SKM-1 treated with dmso at 0.1 percent for 144 hours (cell line): Measurements from ENCODE around the gene SARM1.
"Not testable (repeated sequence)": the region's sequence is repeated elsewhere in the genome, so short reads cannot be mapped to it uniquely, and the experiment has no call there.

Source experiments
- DNase-seq: peaks from one replicate; lab custom pipeline; 2025; ENCODE audit not compliant: unreplicated experiment; lab: John Stamatoyannopoulos, UW

The SARM1 gene

GRCh38 chr17:28371245-28372202 lies at the start of gene SARM1:
Gene SARM1 (plus strand): TSS chr17:28371694. CDS start chr17:28372033, 339 bp downstream.
- no peak for DNase-seq

GRCh38 chr17:28324267-28324745 lies 47.2 kb upstream of the SARM1 start:
- DNase-seq = no peak

- no peak for DNase-seq
Measured at GRCh38 chr17:28324781-28325180, 46.7 kb upstream of the SARM1 start.

GRCh38 chr17:28325211-28325610 lies 46.3 kb upstream of the SARM1 start:
- DNase-seq = no peak

- no peak for DNase-seq
Measured at GRCh38 chr17:28326114-28326513, 45.4 kb upstream of the SARM1 start.

GRCh38 chr17:28327031-28327607 lies 44.4 kb upstream of the SARM1 start:
- DNase-seq = no peak

- DNase-seq = no peak
Measured at GRCh38 chr17:28327709-28328108, 43.8 kb upstream of the SARM1 start.

GRCh38 chr17:28328325-28328724 lies 43.2 kb upstream of the SARM1 start:
- DNase-seq = no peak

GRCh38 chr17:28330671-28331070 lies 40.8 kb upstream of the SARM1 start:
- no peak for DNase-seq

GRCh38 chr17:28331891-28332420 lies 39.5 kb upstream of the SARM1 start:
- DNase-seq = no peak

GRCh38 chr17:28333083-28333746 lies 38.3 kb upstream of the SARM1 start:
- no peak for DNase-seq

GRCh38 chr17:28334171-28334570 lies 37.3 kb upstream of the SARM1 start:
- no peak for DNase-seq

- no peak for DNase-seq
Measured at GRCh38 chr17:28334666-28335200, 36.8 kb upstream of the SARM1 start.

- peak; percentile 99 for DNase-seq
Measured at GRCh38 chr17:28335201-28335958, 36.1 kb upstream of the SARM1 start, which contains the start of the genes IFT20 and TNFAIP1. Gene IFT20 (minus strand): TSS chr17:28335472. CDS start chr17:28331985, 3,487 bp downstream. Gene TNFAIP1 (plus strand): TSS chr17:28335761. CDS start chr17:28339522, 3,761 bp downstream.

- no peak for DNase-seq
Measured at GRCh38 chr17:28335959-28336871, 35.3 kb upstream of the SARM1 start.

- DNase-seq = no peak
Measured at GRCh38 chr17:28338056-28338768, 33.3 kb upstream of the SARM1 start.

- not testable (repeated sequence) for DNase-seq
Measured at GRCh38 chr17:28338769-28339212, 32.7 kb upstream of the SARM1 start.

GRCh38 chr17:28339431-28339830 lies 32.1 kb upstream of the SARM1 start:
- no peak for DNase-seq
